UCSD-AML1 (cell line): ENCODE data around the gene HTR4.
A peak's percentile ranks its signal among the peaks of the same experiment; 100 is the strongest.
"Not testable (repeated sequence)": the region's sequence is repeated elsewhere in the genome, so short reads cannot be mapped to it uniquely, and the experiment has no call there.

Source experiments
- DNase-seq: peaks from one replicate; lab custom pipeline; 2025; ENCODE audit not compliant: unreplicated experiment; lab: John Stamatoyannopoulos, UW

HTR4 gene, protein sequence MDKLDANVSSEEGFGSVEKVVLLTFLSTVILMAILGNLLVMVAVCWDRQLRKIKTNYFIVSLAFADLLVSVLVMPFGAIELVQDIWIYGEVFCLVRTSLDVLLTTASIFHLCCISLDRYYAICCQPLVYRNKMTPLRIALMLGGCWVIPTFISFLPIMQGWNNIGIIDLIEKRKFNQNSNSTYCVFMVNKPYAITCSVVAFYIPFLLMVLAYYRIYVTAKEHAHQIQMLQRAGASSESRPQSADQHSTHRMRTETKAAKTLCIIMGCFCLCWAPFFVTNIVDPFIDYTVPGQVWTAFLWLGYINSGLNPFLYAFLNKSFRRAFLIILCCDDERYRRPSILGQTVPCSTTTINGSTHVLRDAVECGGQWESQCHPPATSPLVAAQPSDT

DNA sequence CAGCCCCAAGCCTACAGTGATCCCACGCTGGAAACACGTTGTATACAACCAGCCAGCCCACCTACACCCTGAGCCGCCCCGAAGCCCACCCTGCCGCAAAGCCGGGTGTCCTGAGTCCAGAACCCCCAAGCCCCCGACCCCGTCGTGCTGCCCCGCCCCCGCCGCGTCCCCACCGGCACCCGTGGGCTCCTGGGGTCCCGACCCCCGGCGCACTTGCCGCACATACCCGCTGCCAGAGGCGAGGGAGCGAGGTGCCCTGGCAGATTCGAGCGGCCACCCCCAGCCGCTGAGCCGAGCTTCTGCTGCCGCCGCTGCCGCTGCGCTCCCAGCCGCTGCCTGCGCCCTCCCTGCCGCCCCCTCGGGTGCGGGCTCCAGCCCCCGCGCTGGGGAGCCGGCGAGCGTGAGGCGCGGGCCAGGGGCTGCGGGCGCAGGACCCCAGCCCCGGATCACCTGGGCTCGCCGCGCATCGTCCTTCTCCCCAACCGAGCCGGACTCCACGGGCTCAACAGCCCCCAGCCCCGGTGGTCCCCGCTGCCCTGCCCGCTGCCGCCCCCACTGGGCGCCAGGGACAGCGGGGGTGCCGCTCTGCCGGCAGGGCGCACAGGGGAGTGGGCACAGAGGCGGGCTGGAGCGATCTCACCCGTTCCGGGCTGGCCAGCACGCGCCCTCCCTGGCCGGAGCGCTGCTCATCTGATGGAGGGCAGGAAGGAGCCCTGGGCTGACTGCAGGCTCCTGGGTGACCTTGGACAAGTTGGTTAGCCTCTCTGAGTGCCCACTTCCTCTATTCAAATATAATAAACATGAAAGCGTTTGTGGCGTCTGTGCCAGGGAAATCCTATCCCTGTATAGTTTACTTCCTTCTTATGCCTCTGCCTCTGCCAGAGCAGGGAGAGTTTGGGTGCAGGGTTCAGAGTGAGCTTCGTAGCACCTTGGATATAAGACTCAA is at the start of gene HTR4:
Gene HTR4, minus strand, starts transcription at position 692 of the 946 bp plus-strand sequence. CDS start 17,513 bp downstream, outside the sequence.
- DNase-seq = no peak

GRCh38 chr5:148702019-148702596 is 47.8 kb upstream of the HTR4 start:
- DNase-seq = no peak

GRCh38 chr5:148699028-148699427 is 44.7 kb upstream of the HTR4 start:
- DNase-seq = no peak

GRCh38 chr5:148697809-148698196 is 43.5 kb upstream of the HTR4 start:
- no peak for DNase-seq

DNA sequence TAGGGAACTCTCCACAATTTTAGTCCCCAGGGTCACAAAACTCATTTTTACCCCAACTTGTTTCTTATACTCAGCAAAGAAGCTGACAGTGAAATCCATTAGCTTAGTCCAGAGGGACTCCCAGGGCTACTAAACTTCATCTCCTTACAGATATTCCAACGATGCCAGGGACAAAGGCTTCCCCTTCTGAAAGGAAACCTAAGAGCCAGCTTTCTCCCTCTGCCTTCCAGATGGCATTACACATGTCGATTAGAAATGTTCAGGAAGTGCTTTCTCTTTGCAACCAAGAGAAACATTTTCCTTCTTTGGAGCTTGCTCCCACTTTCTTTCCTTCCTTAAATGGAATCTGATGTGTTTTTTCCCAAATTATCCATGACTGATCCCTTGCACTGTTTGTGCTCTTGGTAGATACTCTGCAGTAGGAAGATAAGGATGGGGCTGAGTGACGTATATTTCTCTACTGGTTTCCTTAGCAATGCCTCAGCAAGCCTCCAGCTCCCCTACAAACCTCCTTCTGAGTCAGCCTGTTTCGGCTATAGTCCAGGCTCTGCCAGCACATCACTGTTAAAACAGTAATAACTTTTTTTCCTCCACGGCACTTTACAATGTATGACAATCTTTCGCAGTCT is 43.0 kb upstream of the HTR4 start:
- no peak for DNase-seq

- DNase-seq = no peak
Measured at GRCh38 chr5:148696187-148697036, 42.1 kb upstream of the HTR4 start.

- no peak for DNase-seq
Measured at GRCh38 chr5:148690945-148691344, 36.6 kb upstream of the HTR4 start.

DNA sequence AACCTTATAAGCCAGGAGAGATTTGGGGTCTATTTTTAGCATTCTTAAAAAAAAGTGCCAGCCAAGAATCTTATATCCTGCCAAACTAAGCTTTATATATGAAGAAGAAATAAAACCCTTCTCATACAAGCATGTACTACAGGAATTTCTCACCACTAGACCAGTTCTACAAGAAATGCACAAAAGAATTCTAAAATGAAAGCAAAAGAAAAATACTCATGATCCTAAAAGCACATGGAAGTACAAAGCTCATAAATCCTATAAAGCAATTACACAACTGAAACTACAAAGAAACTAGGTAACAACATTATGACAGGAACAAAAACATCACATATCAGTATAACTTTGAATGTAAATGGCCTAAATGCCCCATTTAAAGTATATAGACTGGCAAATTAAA is 34.5 kb upstream of the HTR4 start:
- no peak for DNase-seq

- no peak for DNase-seq
Measured at GRCh38 chr5:148687871-148688270, 33.5 kb upstream of the HTR4 start.

GRCh38 chr5:148687427-148687826 is 33.1 kb upstream of the HTR4 start:
- peak; percentile 9 for DNase-seq

GRCh38 chr5:148686660-148687059 is 32.3 kb upstream of the HTR4 start:
- DNase-seq = no peak

GRCh38 chr5:148685520-148686134 is 31.3 kb upstream of the HTR4 start:
- no peak for DNase-seq

- no peak for DNase-seq
Measured at GRCh38 chr5:148684528-148684927, 30.2 kb upstream of the HTR4 start.

DNA sequence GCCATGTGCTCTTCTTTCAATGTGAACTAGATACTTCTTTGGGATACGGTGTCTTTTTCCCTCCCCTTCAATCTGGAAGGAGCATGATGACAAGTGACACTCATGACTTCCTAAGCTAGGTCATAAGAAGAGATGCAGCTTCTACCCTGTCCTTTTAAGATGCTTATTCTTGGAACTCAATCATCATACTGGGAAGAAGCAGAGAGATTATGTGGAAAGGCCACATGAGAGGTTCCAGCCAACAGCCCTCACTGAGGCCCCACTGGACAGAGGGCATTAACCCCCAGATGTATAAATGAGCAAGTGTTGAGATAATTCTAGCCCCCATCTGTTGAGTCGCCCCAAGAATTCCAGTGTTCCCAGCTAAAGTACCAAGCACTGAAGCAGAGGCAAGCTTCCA is 29.3 kb upstream of the HTR4 start:
- DNase-seq = no peak

- DNase-seq = no peak
Measured at GRCh38 chr5:148682058-148683026, 28.0 kb upstream of the HTR4 start.

GRCh38 chr5:148681157-148682057 is 27.1 kb upstream of the HTR4 start:
- no peak for DNase-seq

DNA sequence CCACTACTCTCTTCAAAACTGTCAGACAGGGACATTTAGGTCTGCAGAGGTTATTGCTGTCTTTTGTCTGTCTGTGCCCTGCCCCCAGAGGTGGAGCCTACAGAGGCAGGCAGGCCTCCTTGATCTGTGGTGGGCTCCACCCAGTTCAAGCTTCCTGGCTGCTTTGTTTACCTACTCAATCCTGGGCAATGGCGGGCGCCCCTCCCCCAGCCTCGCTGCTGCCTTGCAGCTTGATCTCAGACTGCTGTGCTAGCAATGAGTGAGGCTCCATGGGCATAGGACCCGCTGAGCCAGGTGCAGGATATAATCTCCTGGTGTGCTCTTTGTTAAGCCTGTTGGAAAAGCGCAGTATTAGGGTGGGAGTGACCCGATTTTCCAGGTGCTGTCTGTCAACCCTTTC is 19.4 kb upstream of the HTR4 start:
- not testable (repeated sequence) for DNase-seq

GRCh38 chr5:148666353-148666752 is 12.0 kb upstream of the HTR4 start:
- DNase-seq = no peak
